Measurements from ENCODE around the gene ZNF554.
"Not testable (repeated sequence)": the region's sequence is repeated elsewhere in the genome, so short reads cannot be mapped to it uniquely, and the experiment has no call there.

Gene ZNF554

DNA sequence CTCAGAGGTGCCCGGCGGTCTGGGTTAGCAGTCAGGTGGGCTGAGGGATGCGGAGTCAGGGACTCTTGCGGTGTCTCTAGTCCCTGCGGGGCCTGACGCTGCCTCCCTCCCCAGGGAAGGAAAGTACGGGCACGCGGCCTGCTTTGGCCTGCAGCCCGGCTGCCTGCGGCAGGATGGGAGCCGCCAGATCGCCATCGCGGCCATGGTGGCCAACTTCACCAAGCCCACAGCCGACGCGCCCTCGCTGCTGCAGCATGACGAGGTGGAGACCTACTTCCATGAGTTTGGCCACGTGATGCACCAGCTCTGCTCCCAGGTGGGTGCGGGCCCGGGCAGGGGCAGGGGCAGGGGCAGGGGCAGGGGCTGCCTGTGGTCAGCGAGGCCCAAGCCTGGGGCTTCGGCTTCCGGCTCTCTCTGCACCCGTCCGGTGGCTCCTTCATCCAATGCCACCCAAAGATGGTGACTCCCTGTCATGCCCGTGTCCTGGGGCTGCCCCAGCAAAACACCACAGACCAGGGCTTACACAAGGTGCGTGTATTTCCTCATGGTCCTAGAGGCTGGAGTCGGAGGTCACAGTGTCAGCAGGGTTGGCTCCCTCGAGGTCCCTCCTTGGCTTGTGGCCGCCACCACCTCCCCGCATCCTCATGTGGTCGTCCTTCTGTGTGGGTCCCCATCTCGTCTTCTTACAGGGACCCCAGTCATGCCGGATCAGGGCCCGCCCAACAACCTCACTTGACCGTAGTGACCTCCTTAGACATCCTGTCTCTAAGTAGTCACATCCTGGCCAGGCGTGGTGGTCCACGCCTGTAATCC is 11.3 kb upstream of the ZNF554 start:
- no peak for DNase-seq

DNA sequence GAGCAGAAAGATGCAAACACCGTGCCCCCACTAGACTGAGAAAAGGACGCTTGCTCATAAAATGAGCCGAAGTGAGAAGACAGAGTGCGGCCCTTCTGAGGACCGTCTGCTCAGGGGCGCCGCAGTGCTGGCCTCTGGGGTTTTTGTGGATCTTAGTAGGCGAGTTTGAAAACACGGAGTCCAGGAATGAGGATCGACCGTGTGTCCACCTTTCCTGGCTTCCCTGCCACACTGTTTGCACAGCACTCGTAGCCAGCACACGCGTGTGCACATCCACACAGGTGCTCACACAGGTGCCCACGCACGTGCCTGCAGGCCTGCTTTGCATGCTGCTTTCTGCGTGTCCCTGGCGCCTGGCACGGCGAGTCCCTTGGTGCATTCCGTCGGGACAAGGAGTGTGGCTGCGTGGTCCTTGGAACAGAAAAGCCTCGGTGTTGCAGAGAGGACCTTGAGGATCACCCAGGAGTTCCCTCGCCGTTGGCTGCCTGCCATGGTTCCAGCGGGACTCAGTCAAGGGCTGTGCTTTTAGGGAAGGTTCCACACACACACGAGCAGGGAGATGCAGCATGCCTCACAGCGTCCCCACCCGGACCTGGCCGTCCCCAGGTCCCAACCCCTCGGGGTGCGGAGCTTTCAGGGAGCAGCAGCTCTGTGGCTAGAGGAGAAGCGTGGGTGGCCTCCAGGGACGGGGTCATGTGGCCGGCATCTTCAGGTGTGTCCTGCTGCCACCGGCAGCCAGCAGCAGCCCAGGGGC is 10.1 kb upstream of the ZNF554 start:
- DNase-seq = no peak

DNA sequence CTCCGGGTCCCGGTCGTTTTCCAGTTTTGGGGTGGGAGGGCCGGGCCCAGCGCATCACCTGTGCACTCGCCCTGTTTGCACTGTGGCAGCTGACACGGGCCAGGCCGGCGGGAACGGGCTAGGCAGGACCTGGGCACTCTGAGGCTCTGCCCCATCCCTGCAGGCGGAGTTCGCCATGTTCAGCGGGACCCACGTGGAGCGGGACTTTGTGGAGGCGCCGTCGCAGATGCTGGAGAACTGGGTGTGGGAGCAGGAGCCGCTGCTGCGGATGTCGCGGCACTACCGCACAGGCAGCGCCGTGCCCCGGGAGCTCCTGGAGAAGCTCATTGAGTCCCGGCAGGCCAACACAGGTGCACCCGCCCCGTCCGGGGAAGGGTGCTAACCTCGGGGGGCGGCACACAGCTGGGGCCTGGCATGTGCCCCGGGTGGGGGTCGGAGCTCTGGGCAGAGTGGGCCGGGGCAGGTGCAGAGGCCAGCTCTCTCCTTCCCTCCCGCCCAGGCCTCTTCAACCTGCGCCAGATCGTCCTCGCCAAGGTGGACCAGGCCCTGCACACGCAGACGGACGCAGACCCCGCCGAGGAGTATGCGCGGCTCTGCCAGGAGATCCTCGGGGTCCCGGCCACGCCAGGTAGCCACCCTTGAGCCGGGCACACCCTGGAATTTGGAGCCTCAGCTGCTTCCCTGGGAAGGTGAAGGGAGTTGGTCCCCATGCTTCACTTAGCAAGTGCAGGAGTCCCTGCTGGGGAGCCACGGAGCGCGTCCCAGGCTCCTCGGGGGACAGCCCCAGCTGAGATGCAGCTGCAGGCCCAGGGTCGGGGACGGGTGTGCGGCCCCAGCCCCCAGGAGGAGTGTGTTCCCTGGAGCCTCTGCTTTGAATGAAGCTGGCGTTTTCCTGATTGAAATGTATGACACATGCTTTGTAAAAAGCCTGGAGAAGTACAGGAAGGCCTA is 9.3 kb upstream of the ZNF554 start:
- DNase-seq = no peak

DNA sequence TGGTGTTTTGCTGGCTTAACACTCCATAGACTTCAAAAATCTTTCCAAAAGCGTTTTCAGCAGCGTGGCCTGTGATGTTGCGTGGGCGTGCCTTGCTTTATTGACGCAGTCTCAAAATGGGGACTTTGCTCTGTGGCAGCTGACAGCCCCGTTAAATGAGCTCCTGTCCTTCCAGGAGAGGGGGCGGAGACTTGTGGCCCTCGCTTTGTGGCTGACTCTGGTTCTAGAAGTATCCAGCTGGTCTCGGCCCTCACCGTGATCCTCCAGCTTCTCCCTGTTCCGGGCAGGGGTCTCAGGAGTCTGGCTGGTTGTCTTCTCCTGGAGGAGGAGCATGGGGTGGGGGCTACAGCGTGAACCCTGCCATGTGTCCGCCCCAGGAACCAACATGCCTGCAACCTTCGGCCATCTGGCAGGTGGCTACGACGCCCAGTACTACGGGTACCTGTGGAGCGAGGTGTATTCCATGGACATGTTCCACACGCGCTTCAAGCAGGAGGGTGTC is 8.4 kb upstream of the ZNF554 start:
- DNase-seq = no peak

DNA sequence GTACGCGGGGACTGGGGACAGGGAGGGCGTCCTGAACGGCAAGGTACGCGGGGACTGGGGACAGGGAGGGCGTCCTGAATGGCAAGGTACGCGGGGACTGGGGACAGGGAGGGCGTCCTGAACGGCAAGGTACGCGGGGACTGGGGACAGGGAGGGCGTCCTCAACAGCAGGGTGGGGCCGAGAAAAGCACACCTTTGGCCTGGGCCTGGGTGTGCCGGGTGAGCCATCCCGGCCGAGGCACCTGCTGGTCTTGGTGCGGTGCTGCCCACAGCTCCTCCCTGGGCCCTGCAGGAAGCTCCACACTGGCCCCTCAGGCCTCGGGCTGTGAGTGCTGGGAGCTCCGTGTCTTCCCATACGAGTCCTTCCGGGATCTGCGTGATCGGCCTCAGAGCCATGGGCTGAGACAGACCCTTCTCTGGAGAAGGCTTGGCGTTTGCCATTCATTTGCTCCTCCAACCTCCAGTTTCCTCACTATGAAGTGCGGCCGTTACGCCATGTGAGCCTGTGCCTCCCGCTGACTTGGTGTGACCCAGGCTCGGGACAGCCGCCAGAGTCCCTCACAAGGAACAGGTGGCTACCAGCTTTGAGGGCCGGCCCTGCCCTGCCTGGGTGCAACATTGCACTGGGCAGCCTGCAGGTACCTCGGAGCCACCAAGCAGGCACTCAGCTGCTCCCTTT is 7.8 kb upstream of the ZNF554 start:
- no peak for DNase-seq

DNA sequence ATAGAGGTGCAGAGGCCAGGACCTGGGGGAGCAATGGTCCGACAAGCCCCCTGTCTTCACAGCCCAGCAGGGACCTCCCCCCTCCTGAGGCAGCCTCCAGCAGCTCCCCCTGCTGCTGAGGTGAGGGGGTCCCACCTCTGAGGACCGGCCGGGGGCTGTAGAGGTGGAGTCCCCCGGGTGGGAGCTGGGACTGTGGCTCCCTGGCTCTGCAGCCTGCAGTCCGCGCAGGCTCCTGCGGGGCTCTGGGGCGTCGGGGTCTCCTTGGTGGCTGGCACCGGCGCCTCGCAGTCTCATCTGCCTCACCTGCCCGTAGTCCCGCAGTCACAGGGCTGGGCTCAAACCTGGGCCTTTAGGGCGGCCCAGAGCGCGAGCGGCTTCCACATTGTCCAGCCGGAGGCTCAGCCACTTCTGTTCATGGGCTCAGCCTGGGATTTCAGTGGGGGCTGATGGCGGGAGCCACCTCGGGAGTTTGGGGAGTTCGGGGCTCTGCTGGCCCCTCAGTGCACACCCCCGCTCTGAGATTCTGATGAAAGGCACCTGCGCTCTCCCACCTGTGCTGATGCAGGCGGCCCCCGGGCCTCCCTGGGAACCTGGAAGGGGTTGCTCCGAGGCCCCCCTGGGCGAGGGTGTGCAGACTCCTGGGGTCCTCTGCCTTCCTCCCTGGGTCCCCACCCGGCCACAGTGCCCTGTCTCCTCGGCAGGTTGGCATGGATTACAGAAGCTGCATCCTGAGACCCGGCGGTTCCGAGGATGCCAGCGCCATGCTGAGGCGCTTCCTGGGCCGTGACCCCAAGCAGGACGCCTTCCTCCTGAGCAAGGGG is 7.0 kb upstream of the ZNF554 start:
- DNase-seq = no peak

DNA sequence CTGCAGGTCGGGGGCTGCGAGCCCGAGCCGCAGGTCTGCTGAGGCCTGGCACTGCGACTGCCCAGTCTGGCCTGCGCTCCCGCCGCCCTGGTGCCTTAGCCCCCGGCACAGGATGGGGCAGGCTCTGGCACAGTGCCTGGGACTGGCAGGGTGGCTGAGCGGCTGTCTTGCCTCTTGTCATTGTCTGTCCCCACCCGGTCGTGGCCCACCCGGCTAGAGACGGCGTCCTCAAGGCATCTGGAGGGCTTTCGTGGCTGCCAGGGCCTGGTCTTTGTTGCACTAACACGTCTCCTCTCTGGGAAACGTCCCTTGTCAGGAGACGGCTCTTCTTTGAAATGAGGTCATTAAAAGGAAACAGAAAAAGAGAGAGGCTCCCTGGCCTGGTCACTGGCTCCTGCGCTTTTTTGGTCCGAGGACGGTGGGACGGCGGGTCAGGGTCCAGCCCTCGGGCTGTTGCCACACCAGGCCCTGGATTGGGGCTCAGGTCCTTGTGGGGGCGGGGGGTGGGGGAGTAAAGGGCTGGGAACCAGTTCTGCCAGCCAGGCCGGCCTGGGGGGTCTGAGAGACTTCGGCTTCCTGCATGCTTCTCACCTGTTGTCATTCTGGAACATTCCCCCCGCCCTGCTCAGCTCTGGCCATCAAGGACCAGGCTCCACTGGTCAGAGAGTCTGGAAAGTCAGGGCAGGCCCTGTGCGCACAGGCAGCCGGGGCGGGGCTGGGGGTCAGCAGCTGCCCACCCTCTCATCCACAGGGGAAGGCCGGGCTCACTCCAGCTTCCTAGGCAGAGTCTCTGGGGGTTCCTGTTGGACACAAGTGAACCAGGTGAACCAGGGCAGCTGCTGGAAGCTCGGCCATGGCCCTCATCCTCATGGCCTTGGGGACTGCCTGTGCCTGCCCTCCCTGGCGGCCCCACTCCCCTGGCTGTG is 6.2 kb upstream of the ZNF554 start:
- DNase-seq = no peak

DNA sequence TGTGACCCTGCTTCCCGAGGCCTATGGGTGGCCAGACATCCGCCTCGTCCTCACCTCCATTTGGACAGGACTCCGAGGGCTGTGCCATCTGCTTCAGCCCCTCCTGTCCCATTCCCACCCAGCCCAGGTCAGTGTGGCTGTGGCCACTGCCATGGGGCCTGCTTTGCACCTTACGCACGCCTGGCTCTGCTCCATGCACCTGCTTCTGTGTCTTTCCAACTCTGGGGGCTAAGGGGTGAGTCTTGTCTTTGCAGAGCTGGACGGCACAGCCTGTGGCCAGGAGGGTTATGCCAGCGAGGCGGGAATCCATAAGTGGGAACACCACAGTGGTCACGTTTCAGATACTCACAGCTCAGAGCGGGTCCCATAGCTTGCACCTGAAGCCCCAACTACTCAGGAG is 5.2 kb upstream of the ZNF554 start:
- no peak for DNase-seq

DNA sequence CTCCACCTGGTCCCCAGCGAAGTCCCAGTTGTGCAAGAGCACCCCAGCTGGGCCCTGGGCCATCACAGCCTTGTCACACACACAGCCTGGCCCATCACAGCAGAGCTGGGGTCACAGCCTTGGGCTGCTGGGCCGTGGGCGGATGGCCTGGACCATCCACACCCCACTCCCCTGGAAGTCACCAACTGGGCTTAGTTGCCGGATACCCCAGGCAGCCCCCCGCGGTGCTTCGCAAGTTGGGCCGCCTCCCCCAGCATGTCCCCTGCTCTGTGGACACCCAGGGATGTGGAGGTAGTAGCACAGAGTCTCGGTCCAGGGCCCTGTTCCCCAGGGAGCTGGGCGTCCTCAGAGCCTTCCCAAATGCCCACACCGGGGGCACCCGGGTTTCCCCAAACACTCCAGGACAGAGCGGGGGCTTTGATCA is 4.5 kb upstream of the ZNF554 start:
- no peak for DNase-seq

DNA sequence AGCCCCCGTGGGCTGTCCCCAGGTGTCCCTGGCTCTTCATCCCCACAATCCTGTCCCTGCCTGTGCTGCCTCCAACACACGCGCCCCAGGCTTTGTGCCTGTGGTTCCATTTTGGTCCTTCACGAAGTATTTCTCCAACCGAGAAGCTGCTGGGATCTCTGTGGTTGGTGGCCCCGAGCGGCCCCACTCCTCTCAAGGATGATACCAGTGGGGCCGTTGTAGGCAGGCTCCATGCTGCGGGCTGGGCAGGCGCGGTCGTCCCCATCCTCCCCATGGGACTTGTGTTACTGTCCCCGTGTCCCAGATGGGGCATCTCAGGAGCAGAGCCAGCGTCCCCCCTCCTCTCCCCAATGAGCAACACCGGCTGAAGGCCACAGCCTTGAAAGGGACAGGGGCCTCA is 3.7 kb upstream of the ZNF554 start:
- DNase-seq = no peak

DNA sequence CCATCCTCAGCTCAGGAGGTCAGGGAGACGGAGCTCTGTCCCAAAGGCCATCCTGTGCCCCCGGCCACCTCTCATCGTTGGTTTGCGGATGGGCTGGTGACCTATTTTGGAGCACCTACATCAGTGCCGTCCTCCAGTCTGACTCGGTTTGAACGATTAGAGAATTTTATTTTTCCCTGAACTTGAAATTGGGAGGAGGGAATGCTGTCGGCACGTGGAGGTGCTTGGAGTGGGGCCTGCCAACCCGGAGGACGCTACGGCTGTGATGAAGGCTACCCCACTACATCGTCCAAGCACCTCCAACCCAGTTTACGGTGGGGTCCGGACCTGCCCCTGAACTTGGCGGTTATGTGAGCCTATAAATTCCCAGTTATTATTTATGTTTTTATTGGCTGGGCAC is 3.0 kb upstream of the ZNF554 start:
- DNase-seq = no peak

DNA sequence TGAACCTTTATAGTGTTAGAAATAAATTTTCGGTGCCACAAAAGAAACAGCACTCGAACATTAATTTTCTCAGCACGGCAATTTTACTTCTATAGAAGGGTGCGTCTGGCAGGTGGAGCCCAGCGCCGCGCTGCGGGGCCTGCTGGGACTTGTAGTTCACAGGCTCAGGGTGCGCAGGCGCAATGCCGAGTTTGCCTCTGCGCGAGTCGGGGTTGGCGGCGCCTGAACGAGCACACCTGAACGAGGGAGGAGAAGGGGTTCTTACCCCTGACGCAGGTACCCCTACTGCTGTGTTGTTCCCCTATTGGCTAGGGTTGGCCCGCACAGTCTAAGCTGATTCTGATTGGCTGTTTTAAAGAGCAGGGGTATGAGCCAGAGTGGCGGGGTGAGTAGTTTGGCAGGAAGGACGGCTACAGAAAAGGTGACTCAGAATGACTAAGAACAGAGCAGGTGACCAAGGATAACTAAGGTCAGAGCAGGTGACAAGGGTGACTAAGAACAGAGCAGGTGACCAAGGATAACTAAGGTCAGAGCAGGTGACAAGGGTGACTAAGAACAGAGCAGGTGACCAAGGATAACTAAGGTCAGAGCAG is 2.3 kb upstream of the ZNF554 start:
- not testable (repeated sequence) for DNase-seq

DNA sequence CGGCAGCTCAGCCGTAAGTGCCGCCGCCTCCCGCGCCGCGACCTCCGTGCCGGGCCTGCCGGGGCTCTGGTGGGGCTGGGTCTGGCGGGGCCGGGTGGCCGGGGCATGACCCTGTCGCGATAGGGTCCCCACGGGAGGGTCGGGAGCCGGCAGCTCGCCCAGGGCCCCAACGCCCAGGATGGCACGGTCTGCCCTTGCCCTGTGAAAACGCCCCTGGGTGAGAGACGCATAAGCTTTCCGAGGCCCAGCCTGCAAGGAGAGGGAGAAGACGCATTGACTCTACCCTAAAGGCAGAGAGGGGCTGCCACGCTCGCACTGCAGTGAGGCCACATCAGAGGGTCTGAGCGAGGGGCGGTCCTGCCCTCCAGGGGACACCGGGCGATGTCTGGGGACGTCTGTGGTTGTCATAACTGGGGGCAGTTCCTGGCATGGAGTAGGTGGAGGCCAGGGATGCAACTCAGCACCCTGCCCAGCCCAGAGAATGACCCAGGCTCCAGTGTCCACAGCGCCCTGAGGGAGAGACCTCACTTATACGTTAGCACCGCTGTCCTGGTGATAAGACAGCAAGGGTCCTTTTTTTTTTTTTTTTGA is 539 bp downstream of the ZNF554 start:
- no peak for DNase-seq

DNA sequence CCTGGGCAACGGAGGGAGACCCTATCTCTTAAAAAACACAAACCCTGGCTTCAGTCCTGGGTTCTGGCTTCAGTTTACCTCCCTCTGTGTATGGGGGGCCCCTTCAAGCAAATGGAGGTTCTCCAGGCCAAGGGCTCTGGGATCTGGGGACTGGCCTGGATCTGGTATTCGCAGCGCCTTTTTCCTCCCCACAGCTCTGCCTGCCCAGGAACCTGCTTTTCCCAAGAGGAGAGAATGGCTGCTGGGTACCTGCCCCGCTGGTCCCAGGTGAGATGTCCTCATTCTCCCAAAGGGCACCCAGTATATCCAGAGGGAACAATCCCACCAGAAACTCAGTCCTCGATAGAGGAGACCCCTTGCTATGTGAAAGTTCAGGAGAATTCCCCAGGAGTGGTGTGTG is 3.2 kb downstream of the ZNF554 start:
- no peak for DNase-seq

DNA sequence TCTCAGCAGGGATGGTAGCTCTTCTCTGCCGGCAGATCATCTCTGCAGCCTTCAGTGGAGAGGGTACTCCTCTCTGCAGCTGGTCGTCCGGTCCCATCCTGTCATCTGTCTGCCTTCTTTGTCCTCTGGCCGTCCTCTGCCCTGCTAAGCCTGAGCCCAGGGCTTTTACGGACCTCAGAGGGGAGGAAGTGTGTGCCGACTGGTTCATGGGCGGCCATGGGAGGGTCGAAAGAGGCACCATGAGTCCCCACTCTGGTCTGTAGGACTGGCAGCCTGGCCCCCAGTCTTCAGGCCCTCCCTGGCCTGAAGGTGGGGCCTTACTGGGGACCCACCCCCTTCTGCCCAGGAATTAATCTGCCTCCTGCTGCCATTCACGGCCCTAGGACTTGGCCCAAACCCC is 4.0 kb downstream of the ZNF554 start:
- no peak for DNase-seq

DNA sequence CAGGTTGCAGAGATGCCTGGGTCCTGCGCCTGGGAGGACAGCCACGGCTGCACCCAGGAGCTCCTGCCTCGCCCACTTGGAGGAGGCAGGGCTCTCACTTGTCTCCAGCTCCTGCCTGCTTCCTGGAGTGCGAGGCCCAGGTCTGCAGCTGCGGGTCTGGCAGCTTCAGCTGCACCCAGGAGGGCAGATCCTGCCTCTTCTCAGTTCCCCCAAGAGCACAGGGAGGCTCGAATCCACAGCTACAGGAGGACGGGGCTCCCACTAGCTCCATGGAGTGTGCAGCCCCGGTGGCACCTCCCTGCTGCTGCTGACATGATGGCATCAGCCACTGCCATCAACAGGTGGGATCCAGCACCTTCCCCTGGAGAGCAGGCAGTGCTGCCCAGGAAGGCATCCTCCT is 4.5 kb downstream of the ZNF554 start:
- no peak for DNase-seq

DNA sequence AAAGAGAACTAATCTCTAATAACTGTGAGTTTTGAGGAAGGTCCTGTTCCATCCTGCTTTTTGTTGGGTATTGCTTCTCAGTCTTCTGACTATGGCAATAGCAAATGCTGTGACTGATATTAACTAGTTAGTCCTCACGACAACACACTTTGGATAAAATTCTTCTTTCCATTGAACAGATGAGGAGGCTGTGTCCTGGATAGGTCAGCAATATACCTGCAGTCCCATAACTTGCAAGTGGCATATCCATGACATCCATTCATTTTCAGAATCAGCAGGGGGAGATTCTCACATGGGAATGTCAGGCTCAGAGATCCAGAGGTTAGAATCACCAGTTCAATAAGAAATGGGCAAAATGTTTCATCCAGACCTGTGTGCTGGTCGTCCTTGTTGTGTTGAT is 7.4 kb downstream of the ZNF554 start:
- DNase-seq = no peak

DNA sequence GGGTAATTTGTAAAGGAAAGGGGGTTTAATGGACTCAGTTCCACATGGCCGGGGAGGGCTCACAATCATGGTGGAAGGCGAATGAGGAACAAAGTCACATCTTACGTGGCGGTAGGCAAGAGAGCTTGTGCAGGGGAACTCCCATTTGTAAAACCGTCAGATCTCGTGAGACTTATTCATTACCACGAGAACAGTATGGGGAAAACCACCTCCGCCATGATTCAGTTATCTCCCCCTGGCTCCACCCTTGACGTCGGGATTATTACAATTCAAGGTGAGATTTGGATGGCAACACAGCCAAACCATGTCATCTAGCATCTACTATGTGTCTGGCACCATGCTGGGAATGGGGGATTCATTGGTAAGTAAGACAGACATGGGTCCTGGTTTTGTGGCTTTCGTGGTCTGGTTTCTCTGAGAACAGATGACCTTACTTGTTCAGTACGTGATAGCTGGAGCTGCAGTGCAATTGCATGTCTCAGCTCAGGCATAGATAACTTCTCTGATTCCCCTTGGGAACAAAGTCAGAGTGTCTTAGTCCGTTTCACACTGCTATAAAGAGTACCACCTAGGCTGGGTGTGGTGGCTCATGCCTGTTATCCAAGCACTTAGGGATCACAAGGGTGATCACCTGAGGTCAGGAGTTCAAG is 8.3 kb downstream of the ZNF554 start:
- no peak for DNase-seq

DNA sequence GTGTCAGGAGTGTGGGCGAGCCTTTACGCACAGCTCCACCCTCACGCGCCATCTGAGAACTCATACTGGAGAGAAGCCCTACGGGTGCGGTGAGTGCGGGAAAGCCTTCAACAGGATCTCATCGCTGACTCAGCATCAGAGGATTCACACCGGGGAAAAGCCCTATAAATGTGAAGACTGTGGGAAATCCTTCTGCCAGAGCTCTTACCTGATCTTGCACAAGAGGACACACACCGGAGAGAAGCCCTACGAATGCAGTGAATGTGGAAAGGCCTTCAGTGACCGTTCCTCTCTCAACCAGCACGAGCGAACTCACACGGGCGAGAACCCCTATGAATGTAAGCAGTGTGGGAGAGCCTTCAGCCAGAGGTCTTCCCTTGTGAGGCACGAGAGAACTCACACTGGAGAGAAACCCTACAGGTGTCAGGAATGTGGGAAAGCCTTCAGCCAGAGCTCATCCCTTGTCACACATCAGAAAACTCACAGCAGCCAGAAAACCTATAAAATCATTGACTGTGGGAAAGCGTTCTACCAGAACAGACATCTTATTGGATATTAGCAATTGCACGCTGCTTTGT is 14.7 kb downstream of the ZNF554 start:
- DNase-seq = no peak

Data from activated CD4-positive, CD25-positive, alpha-beta regulatory T cell (primary cell).